Measurements from ENCODE around the gene CLTCL1. TPM values are rescaled to one million over a fixed set of nuclear protein-coding genes. Genes with fewer than 3 reads are reported as not detected.
"Not testable (repeated sequence)": the region's sequence is repeated elsewhere in the genome, so short reads cannot be mapped to it uniquely, and the experiment has no call there.

The CLTCL1 gene
- total and polyA plus RNA-seq, 3 donors from 2014 or later: 46.6 to 107 (median 54.4) TPM

- Histone ChIP-seq H3K4me3 (no peak overlapping the region), H3K36me3 (ENCODE audit: low read depth, missing control alignments) (no peaks in the 10 kb centered on the region), H3K9me3 (no peaks in the 10 kb centered on the region), H3K27ac (no peak overlapping the region), H3K4me1 (no peaks in the 10 kb centered on the region), H3K27me3 (no peaks in the 10 kb centered on the region)
- 89 to 92% methylated on average over 6 of the region's 6 CpGs for WGBS, 2 donors
- TF ChIP-seq POLR2A (IDR thresholded peaks at IDR 0.05): no peak
- no peak for TF ChIP-seq CTCF (IDR thresholded peaks at IDR 0.05)
- intact Hi-C loops (cut with DNase I; ENCODE audit: low total_unique reads): no loop called here
- DNase-seq: no peak
Observed at GRCh38 chr22:19164425-19164824, 127.1 kb downstream of the CLTCL1 start.

- H3K4me3 ChIP-seq; H3K27ac ChIP-seq; DNase-seq; H3K36me3 ChIP-seq (ENCODE audit: low read depth, missing control alignments); H3K9me3 ChIP-seq; intact Hi-C loops (cut with DNase I; ENCODE audit: low total_unique reads); H3K4me1 ChIP-seq; H3K27me3 ChIP-seq: not testable (repeated sequence)
- WGBS, 2 donors: 86% methylated on average over 11 of the region's 11 CpGs
Observed at GRCh38 chr22:19158649-19159048, 132.9 kb downstream of the CLTCL1 start.

GRCh38 chr22:19156109-19156508 lies 135.4 kb downstream of the CLTCL1 start:
- 82 to 87% methylated on average over 7 to 9 of the region's 9 CpGs for WGBS, 2 donors
- DNase-seq; H3K9me3 ChIP-seq; H3K36me3 ChIP-seq (ENCODE audit: low read depth, missing control alignments); intact Hi-C loops (cut with DNase I; ENCODE audit: low total_unique reads); H3K27ac ChIP-seq; H3K27me3 ChIP-seq; H3K4me1 ChIP-seq; H3K4me3 ChIP-seq: not testable (repeated sequence)

GRCh38 chr22:19152942-19153883 lies 138.3 kb downstream of the CLTCL1 start:
- no peak overlapping the region for H3K27ac ChIP-seq
- no peaks in the 10 kb centered on the region for H3K9me3 ChIP-seq
- H3K27me3 ChIP-seq: no peaks in the 10 kb centered on the region
- intact Hi-C loops (cut with DNase I; ENCODE audit: low total_unique reads): no loop called here
- H3K4me1 ChIP-seq: no peaks in the 10 kb centered on the region
- TF ChIP-seq POLR2A (IDR thresholded peaks at IDR 0.05) (no peak), CTCF (IDR thresholded peaks at IDR 0.05) (no peak)
- DNase-seq: no peak
- no peaks in the 10 kb centered on the region for H3K36me3 ChIP-seq (ENCODE audit: low read depth, missing control alignments)
- WGBS, 2 donors: 63 to 75% methylated on average over 10 to 11 of the region's 11 CpGs
- H3K4me3 ChIP-seq: no peak overlapping the region

GRCh38 chr22:19151329-19152191 lies 140.0 kb downstream of the CLTCL1 start:
- Histone ChIP-seq H3K9me3 (no peaks in the 10 kb centered on the region), H3K4me3 (no peak overlapping the region), H3K27me3 (no peaks in the 10 kb centered on the region), H3K4me1 (no peaks in the 10 kb centered on the region), H3K36me3 (ENCODE audit: low read depth, missing control alignments) (no peaks in the 10 kb centered on the region), H3K27ac (no peak overlapping the region)
- TF ChIP-seq CTCF (IDR thresholded peaks at IDR 0.05): no peak
- no peak for TF ChIP-seq POLR2A (IDR thresholded peaks at IDR 0.05)
- intact Hi-C loops (cut with DNase I; ENCODE audit: low total_unique reads): no loop called here
- DNase-seq: no peak
- WGBS, 2 donors: 45 to 52% methylated on average over 10 of the region's 10 CpGs

All from testis (tissue), 3 donors.